Uterus (tissue), 2 donors: ENCODE data around the gene CPNE7.

ENCODE experiments used
- CTCF ChIP-seq, 4 experiments: fragments of 200-600 bp in 2 of 4; fragments of 450-650 bp in 2 of 4; sonication (generic) in 2 of 4; IDR thresholded peaks; one replicate each; pipeline ENCODE4 v1.5.1; 2016 to 2019; ENCODE audit warnings: antibody characterized with exemption in 4 of 4, mild to moderate bottlenecking in 2 of 4, moderate library complexity in 1 of 4
- POLR2A ChIP-seq, 2 donors: fragments of 450-650 bp; IDR thresholded peaks; one replicate each; pipeline ENCODE4 v1.6.1; 2016; ENCODE audit warnings: antibody characterized with exemption in 2 of 2, mild to moderate bottlenecking in 1 of 2, moderate library complexity in 1 of 2

GRCh38 chr16:89547860-89548259 lies 27.7 kb upstream of the CPNE7 start:
- TF ChIP-seq CTCF (IDR thresholded peaks at IDR 0.05) (no peak), POLR2A (IDR thresholded peaks at IDR 0.05) (no peak)
